Ascending aorta (tissue), 2 donors: ENCODE data around the gene PTGR1. TPM values are rescaled to one million over a fixed set of nuclear protein-coding genes. Genes with fewer than 3 reads are reported as not detected.

Experiments used
- DNase-seq, 2 donors: peaks; one replicate each; pipeline ENCODE4 v3.0.0-alpha.2; 2019; ENCODE audit warnings: low spot score in 2 of 2
- H3K27ac ChIP-seq, 2 donors: fragments of 200-600 bp; sonication (generic); one replicate each; pipeline ENCODE4 v1.5.1; 2016 to 2017; ENCODE audit warnings: mild to moderate bottlenecking in 1 of 2
- H3K27me3 ChIP-seq: fragments of 200-600 bp; sonication (generic); one replicate; pipeline ENCODE4 v1.5.1; 2017
- H3K36me3 ChIP-seq, 2 donors: fragments of 200-600 bp; sonication (generic); one replicate each; pipeline ENCODE4 v1.5.1; 2016
- H3K4me1 ChIP-seq, 2 donors: fragments of 200-600 bp; sonication (generic); one replicate each; pipeline ENCODE4 v1.5.1; 2016 to 2017; ENCODE audit warnings: mild to moderate bottlenecking in 1 of 2
- H3K4me3 ChIP-seq, 2 donors: fragments of 200-600 bp; sonication (generic); one replicate each; pipeline ENCODE4 v1.5.1; 2016 to 2017; ENCODE audit warnings: mild to moderate bottlenecking in 1 of 2
- H3K9me3 ChIP-seq, 2 donors: fragments of 200-600 bp; sonication (generic); one replicate each; pipeline ENCODE4 v1.5.1; 2016
- CTCF ChIP-seq, 3 experiments: fragments of 200-600 bp in 2 of 3; fragments of 450-650 bp in 1 of 3; sonication (generic) in 2 of 3; IDR thresholded peaks; one replicate each; pipeline ENCODE4 v1.5.1; 2016 to 2019; ENCODE audit warnings: antibody characterized with exemption in 3 of 3, mild to moderate bottlenecking in 1 of 3, moderate library complexity in 1 of 3
- intact Hi-C: fragments of 100-400 bp; cut with DNase I; formaldehyde crosslinking; loops from one replicate; pipeline ENCODE4 v1.15.1; 2023
- total RNA-seq: library from RNA; depleted of rRNA; stranded (reverse); fragments of >200 nt; gene quantifications from one replicate; pipeline ENCODE4 v1.1.0, GENCODE V29; 2016

PTGR1 gene
- total RNA-seq, 1 donor from 2014 or later = 86.2 TPM

- H3K36me3 ChIP-seq = peaks cover 49 to 78% of the 10 kb centered on the region in 2 donors
- peaks cover 5 to 60% of the 10 kb centered on the region in 2 donors for H3K9me3 ChIP-seq
- no peak overlapping the region for H3K27ac ChIP-seq
- no peak for DNase-seq
- no peak overlapping the region for H3K4me3 ChIP-seq
- no peak for TF ChIP-seq CTCF (IDR thresholded peaks at IDR 0.05)
- no peaks in the 10 kb centered on the region for H3K27me3 ChIP-seq
- no peaks in the 10 kb centered on the region for H3K4me1 ChIP-seq
- intact Hi-C loops = no loop called here
These were observed 69.7 kb downstream of the PTGR1 start for GRCh38 chr9:111529787-111530186.

GRCh38 chr9:111527347-111527746, 72.1 kb downstream of the PTGR1 start:
- peaks cover 25 to 53% of the 10 kb centered on the region in 2 donors for H3K36me3 ChIP-seq
- no peak overlapping the region for H3K27ac ChIP-seq
- no peak for TF ChIP-seq CTCF (IDR thresholded peaks at IDR 0.05)
- intact Hi-C loops = no loop called here
- DNase-seq = no peak
- H3K27me3 ChIP-seq = no peaks in the 10 kb centered on the region
- no peaks in the 10 kb centered on the region for H3K4me1 ChIP-seq
- H3K9me3 ChIP-seq = peaks cover 5 to 35% of the 10 kb centered on the region in 2 donors
- no peak overlapping the region for H3K4me3 ChIP-seq

GRCh38 chr9:111525056-111525977, 74.1 kb downstream of the PTGR1 start, which contains the start of gene ZNF483:
TSS of gene ZNF483 (plus strand) at chr9:111525179. CDS start at chr9:111527396, 2,217 bp downstream.
- H3K9me3 ChIP-seq = peaks cover 5 to 20% of the 10 kb centered on the region in 2 donors
- TF ChIP-seq CTCF (IDR thresholded peaks at IDR 0.05) = no peak
- H3K27me3 ChIP-seq = no peaks in the 10 kb centered on the region
- no peaks in the 10 kb centered on the region for H3K4me1 ChIP-seq
- peak within 1 kb of the TSS; percentile 54 to 61 for H3K27ac ChIP-seq
- peak; percentile 13 to 78 for DNase-seq
- H3K4me3 ChIP-seq = peak within 1 kb of the TSS; percentile 78 to 92
- H3K36me3 ChIP-seq = peaks cover 7 to 34% of the 10 kb centered on the region in 2 donors
- intact Hi-C loops = no loop called here

GRCh38 chr9:111524731-111525055, 74.8 kb downstream of the PTGR1 start:
- no peaks in the 10 kb centered on the region for H3K4me1 ChIP-seq
- no peak overlapping the region for H3K27ac ChIP-seq
- DNase-seq = no peak
- H3K27me3 ChIP-seq = no peaks in the 10 kb centered on the region
- peaks cover 5 to 13% of the 10 kb centered on the region in 2 donors for H3K9me3 ChIP-seq
- H3K4me3 ChIP-seq = peak overlapping the region; percentile 78 to 92
- TF ChIP-seq CTCF (IDR thresholded peaks at IDR 0.05) = no peak
- intact Hi-C loops = no loop called here
- H3K36me3 ChIP-seq = peaks cover 4 to 28% of the 10 kb centered on the region in 2 donors

GRCh38 chr9:111516061-111516465, 83.4 kb downstream of the PTGR1 start:
- TF ChIP-seq CTCF (IDR thresholded peaks at IDR 0.05) = no peak
- Histone ChIP-seq H3K36me3 (no peaks in the 10 kb centered on the region), H3K9me3 (peaks cover 0 to 7% of the 10 kb centered on the region in 2 donors), H3K4me3 (no peak overlapping the region), H3K27me3 (no peaks in the 10 kb centered on the region), H3K4me1 (no peaks in the 10 kb centered on the region), H3K27ac (no peak overlapping the region)
- intact Hi-C loops = no loop called here
- no peak for DNase-seq
